ENCODE data around the gene CYBC1. TPM values are rescaled to one million over a fixed set of nuclear protein-coding genes. Genes with fewer than 3 reads are reported as not detected.

The CYBC1 gene
- total RNA-seq, 1 donor from 2014 or later: 36.6 TPM

DNA sequence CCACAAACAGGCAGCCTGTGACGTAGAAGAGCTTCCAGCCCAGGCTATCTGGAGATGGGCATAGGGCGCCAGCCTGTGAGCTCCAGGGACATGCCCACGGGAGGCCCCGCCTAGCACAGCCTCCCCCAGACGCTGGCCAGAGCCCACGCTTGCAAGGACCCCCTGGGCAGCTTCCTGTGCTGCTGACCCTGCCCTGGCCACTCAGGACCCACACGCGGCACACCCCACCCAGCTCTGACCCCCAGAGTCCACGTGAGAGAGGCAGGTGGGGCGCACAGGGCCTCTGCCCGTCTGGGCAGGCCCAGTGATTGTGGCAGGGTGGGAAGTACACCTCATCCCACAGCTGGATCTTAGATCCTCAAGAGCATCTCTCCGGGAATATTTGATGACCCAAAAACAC, 3.9 kb downstream of the CYBC1 start:
- DNase-seq: no peak

DNA sequence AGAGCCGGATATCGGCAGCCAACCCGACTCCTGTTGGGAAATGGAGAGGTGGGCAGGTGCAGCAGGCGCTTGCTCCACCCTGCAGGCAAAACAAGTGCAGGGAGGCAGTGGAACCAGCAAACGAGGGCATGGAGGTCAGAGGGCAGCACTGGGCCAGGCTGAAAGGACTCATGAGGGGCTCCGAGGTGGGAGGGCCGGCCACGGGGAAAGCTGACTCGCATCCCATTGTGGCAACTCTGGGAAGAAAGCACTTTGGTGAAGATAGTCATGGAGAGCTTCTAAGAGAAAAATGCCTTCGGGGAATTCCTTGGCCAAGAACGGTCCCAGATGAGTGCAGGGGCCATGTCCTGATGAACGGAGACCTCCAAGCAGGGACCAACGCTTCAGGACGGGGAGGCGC, 4.4 kb downstream of the CYBC1 start:
- DNase-seq: no peak

DNA sequence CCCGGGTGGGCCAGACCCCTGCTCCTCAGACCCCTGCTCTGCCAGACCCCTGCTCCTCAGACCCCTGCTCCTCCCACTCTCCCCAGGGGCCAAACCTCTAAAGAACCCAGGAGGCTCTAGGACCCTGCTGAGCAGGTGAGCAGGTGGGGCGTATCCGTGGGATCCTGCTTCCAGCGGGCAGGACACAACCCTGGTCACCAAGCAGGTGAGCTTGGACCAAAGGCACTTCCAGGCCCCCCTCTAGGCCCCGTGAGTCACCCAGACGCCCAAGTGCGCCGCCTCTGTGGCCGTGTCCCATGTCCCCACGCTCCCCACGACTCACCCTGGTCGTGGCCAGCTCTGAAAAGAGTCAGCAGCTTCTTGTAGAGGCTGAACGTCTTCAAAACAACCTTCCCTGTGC, 5.0 kb downstream of the CYBC1 start:
- DNase-seq: no peak

DNA sequence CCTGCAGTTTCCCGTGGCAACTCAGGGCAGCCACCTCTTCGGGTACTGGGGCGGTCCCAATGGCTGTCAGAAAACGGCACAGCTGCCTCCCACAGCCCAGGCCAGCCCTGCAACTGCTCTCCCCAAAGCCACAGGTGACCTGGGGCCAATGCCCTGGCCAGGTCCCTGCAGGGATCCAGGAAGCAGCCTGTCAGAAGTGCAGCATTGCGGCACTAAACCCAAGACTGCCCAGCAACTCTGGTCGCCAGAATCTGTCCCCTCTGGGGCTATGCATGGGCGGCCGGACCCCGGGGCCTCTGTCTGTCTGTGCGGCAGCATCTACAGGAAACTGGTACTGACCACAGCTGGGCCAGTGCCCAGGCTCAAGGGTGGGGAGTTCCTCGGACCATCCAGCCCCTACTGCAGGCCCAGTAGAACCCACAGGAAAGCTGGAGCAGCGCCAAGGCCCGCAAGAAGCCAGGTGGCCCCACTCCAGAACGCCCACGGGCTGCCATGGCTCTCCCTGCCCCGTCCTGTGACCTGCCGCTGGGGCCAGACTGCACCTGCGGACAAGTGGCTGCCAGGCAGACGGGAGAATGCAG, 5.5 kb downstream of the CYBC1 start:
- no peak for DNase-seq

DNA sequence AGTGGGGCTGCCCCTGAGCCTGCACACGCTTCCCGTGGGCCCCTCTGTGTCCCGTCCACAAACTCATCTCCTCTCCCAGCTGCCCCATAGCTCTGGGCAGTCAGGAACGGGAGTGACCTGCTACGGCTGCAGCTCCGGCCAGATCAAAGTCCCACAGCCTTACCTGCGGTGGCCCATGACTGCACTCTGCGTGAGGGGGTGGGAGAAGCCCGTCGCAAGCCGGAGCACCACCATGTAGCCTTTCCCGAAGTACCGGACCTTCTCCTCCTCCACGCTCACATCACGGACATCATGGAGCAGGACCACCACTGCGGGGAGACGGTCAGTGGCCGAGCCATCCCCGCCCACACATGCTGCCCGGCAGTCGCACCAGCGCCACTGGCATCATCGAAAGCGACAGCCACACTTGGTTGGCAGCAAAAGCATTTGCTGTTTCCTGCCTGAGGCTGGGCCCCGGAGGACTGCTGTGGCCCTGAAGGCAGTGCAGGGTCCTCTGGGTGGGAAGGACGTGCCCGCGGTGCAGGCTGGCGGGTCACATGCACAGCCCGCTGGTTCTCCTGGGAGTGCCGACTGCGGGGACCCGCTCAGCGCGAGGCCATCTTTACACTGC, 6.2 kb downstream of the CYBC1 start:
- DNase-seq: no peak

DNA sequence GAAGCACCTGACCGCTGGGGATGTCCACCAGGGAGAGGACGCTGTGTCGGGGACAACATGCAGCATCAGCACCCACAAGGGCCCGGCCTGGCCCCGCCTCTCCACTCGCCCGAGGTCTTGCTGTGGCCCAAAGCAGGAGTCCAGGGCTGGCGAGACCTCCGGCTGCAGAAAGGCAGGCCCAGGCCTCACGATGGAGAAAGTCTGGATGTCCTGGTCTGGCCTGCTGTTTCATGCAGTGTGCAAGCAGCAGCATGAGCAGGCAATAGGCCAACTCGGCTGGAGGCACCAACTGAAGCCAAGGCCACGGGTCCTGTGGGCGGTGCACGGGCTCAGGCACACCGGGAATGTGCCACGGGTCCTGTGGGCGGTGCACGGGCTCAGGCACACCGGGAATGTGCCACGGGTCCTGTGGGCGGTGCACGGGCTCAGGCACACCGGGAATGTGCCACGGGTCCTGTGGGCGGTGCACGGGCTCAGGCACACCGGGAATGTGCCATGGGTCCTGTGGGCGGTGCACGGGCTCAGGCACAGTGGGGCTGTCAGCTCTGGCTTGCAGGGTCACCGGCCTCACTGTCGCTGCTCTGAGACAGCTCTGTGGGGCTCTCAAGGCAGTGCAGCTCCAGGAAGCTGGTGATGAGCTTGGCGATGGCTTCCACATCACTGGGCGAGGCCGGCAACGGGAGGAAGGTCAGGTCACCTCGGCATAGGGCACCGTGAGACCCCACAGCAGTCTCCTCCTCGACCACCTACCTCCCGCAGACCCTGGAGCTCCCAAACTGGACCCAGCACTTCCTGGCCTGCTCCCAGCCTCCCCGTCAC, 6.9 kb downstream of the CYBC1 start:
- no peak for DNase-seq

DNA sequence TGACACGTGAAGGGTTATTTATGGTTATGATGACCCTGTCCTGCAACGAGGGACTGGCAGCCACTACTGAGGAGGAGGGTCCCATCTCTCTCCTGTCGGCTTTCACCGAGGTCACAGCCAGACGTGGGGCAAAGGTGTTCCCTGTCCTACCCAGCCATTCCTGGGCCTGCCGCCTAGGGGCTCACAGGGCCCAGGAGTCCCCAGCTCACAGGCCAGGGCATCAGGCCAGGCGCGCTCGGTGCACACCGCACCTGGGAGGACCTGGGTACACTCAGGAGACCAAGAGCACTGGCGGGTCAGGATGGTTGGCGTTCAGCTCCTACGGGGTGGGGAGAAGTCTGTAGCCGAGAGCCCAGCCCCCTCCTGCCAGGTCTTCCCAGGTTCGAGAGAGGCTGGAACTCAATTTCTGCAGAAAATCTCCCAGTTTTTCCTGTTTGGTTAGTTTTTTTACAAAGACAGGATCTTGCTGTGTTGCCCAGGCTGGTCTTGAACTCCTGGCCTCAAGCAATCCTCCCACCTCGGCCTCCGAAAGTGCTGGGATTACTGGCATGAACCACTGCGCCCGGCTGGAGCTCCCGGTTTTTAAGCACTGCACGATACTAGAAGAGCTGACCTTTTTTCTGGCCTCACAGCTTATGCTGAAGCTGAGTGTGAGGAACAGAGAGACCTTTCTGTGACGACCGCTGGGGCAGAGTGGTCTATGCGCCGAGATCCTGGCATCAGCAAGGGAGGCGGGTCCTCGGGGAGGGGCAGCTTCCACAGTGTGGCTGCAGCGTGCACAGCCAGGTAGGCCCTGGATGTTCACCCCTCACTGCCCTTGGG, 7.7 kb downstream of the CYBC1 start:
- no peak for DNase-seq

DNA sequence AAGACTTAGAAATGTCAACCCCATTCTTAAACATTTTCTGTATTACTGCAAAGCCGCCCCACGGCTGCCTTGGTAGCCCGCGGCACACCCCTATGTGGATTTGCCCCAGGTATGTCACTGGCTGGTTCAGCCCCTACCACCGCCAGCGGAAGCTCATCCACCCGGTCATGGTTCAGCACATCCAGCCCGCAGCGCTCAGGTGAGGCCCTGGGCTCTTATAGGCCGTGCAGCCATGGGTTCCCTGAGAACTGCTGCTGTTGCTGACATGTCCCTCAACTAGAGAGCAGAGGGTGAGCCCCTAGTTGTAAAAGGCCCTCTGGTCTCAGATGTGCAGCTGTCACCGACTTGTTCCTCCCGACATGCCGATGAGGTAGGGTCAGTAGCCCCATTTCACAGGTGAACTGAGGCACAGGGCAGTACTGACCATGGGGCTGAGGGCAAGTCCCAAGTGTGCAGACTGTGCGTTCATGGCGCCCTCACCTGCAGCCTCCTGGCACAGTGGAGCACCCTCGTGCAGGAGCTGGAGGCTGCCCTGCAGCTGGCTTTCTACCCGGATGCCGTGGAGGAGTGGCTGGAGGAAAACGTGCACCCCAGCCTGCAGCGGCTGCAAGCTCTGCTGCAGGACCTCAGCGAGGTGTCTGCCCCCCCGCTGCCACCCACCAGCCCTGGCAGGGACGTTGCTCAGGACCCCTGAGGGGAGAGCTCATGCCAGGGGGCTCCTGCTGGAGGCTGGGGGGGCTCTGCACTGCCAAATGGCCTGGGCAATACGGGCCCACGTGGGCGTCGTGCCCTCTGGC, 8.7 kb downstream of the CYBC1 start:
- DNase-seq: no peak

DNA sequence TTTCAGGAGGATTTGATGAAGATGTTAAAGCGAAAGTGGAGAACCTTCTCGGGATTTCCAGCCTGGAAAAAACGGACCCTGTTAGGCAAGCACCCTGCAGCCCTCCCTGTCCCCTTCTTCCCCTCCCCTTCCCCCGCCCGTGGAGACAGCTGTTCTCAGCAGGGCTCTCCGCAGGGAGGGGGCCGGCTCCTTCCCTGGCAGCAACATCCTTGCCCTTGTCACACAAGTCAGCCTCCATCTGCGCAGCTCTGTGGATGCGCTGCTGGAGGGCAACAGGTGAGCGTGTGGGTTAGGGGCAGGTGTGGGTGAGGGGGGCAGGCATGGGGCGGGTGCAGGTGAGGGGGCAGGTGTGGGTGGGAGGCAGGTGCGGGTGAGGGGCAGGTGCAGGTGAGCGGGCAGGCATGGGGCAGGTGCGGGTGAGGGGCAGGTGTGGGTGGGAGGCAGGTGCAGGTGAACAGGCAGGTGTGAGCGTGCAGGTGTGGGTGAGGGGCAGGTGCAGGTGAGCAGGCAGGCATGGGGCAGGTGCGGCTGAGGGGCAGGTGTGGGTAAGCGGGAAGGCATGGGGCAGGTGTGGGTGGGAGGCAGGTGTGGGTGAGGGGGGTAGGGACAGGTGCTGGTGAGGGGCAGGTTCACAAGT, 9.4 kb downstream of the CYBC1 start:
- DNase-seq: peak; percentile 88

DNA sequence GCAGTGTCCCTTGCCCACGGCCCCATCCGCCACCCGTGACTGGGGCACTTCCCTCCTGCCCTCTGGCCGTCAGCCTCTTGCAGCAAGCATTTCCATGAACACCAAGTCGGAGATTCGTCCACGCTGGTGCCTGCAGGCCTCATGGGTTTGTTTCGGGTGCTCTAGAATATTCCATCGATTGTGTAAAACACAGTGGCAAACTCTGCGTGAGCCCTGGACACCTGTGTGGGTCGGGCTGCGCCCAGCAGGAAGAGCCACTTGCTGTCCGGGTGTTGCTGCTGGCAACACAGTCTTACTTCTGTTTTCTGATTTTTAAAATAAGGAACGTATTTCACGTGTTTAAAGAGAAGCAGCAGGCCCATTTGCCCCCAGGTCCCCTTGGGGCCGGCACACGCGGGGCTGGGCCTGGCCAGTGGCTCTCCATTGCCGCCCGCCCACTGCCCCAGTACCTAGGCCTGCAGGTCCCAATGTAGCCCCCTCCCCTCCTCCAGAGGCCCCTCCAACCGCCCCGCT, 10.0 kb downstream of the CYBC1 start:
- DNase-seq: no peak

DNA sequence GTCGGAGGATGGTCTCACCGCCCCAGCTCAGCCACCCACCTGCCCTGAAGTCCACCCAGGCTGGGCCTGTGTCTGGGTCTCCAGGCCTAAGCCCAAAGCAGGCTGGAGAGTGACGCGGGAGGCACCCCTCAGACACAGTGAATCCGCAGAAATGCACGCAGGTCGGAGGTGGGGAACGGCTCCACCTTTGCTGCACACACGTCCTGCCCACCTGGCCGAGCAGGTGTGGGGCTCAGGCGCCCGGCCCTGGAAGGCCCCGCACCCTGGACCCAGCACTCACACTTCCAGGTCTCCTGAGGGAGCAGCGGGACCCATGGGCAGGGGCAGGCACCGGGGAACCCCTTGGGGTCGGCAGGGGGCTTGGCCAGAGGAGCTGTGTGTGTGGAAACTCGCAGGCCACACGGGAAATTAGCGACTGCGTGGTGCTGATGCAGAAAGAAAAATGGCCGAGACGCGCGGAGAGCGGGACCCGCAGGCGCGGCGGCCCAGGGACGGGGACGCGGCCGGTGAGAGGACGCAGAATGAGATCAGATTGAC, 10.7 kb downstream of the CYBC1 start:
- DNase-seq: no peak

DNA sequence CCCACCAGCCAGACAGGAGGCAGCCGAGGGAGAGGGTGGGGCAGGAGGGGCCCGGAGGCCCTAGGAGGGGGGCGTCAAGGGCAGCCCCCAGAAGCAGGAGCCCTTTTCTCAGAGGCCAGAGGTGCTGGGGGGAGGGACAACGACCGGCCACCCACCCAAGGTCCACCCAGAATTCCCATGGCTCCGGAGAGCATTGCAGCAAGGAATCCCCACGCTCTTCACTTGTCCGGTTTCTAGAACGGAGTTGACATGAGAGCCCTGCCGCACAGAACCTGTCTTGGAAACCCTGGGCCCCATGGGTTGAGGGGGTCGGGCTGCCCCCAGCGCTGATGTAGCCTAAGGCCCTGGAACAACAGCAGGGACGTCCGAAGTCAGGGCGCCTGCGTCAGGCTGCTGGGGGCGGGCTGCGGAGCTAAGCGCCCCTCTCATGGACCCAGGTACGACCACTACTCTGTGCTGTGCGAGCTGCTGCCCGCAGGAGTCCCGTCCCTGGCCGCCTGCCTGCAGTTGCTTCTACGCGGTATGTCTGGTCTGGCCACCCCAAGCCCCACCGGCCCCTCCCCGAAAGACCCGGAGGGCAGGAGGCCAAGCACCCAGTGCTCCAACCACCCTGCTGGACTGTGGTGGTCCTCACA, 11.2 kb downstream of the CYBC1 start:
- DNase-seq: no peak

DNA sequence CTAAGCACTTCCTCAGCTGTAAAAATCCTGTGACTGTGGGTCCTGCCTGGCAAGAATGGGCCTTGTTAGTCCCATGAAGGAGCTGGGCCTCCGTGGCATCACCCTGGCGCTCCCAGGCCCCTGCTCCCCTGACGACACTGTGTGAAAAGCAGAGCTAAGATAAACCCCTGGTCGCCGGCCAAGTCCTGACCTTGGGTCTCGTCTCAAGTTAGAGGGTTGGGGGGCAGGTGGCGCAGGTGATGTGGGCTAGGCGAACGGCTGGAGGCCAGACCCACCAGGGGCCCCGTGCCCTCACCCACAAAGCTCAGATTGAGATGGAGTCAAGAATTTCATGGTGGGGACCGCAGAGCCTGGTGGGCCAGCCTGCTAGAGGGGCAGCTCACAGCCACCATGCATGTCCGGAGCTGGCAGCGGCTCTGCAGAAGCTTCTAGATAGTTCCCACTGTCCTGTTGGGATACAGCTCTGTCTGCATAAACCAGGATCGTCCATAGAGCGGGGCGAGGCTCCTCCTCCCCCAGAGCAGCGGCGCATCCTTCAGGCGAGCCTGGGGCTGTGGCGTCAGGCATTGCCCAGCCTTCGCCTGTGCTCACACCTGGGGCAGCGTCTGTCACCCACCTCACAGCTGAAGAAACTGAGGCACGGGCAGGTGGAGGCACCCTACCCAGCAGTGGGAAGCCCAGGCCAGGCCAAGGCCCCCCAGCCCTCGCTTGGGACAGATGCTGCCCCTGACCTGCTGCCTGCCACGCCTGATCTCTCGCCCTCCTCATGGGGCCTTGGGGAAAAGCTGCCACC, 12.0 kb downstream of the CYBC1 start:
- DNase-seq: no peak

DNA sequence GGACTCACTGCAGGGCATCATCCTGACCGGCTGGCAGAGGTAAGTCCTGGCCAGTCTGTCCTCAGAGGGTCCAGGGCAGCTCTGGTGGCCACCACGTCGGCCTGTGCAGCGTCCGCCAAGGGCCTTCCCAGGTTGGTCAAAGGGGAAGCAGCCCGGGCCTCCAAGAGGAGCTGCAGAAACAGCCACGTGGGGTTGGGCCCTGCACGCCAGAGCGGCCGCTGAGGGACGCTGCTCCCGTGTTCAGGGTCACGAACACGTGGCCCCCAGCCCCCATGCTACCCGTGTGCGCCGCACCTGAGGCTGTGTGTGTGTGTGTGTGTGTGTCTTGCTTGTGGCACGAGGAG, 13.3 kb downstream of the CYBC1 start:
- DNase-seq: no peak

DNA sequence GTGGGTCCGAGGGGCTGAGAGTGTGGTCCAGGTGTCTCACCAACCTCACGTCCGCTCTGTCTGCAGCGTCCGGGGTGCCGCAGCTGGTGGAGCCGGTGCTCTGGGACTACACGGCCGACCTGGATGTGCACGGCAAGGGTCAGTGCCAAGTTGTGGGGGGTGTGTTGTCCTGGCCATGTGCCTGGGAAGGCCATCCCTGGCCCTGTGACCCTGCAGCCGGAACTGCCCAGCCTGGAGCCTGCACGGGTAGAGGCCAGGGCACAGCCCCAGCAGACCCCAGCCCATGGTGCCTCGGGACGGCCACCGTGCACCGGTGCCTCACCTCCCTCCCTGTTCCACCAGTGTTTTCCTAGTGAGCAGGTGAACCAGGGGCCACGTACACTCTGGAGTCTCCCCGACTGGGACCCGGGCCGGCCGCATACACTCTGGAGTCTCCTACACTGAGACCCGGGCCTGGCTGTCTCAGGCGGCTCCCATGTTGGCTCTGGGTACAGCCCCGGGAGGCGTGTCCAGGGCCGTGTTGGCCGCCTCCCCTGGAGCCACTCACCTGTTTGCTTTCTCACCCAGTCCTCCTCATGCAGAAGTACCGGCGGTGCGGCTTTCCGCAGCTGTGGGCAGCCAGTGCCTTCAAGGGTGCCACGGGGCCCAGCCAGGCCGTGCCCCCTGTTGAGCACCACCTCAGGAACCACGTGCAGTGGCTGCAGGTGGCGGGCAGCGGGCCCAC, 13.8 kb downstream of the CYBC1 start:
- no peak for DNase-seq

DNA sequence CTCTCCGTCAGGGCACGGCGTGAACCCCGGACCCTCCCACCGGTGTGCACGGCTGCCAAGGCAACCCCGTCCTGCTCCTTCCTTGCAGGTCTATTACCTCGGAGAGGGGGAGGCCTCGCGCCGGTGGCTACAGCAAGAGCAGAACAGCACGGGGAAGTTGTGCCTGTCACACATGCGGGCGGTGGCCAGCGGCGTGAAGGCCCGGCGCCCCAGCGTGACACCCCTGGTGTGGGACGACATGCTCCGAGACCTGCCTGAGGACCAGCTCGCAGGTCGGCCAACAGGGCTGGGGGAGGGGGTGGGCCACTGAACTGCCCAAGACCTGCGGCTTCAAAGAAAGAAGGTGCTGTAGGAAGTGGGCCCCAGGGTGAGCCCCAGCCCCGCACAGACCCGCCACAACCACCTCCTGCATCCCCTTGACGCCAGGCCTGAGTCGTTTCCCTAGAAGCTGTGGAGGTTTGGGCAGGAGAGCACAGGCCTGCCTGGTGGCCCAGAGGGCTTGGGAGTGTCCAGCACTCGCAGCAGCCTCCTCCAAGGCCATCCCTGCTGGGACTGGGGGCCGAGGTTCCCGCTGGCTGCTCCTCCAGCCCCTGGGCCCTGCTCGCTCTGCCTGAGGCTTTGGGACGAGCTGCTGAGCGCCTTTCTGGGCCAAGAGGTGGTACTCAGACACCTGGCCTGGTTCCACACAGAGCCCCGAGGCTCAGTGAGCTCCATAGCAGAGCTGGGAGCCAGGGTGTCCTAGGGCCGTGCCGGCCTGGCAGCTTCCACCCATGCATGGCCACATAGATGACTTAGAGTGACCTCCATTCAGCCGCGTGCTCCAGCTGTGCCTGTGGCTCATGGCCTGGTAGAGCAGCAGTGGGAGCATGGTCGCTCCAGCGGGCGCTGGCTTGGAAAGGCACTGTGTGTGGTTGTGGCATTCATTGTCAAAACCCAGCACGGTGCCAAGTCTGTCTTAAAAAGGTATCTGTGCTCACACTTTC, 14.7 kb downstream of the CYBC1 start:
- DNase-seq: no peak

DNA sequence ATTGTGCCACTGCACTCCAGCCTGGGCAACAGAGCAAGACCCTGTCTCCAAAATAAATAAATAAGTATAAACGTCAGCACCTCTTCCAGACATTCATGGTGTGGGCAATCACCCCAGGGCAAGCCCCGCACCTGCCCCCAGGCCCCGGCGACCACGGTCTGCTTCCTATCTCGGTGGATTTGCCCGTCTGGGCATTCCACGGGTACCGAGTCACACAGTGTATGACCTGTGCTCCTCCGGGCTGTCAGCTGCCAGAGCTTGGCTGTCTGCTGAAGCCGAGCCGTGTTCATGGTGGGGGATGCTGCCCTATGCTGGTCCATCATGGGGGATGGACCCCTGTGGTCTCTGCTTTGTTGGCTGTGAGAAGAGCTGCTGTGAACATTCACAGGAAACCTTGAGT, 15.4 kb downstream of the CYBC1 start:
- no peak for DNase-seq

DNA sequence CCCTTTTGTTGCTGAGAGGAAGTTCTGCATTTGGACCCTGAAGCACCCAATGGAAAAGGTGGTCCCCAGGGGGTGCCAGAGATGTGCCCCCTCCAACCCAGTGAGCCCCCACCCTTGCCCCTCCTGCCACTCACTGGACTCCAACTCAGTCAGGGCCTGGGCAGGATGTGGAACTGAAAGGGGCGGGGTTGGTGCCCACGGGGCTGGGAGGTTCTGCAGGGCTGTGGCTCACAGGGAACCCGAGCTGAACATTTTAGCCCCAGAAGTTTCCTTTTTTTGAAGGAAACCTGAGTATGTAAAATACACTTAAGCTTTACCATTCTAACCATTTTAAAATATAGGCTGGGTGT, 16.4 kb downstream of the CYBC1 start:
- DNase-seq: no peak
